HG02571 (cell line): ENCODE measurements around the gene CMTM1.
"Not testable (repeated sequence)": the region's sequence is repeated elsewhere in the genome, so short reads cannot be mapped to it uniquely, and the experiment has no call there.

Experiments
- ATAC-seq: cut with Tn5 transposase; IDR thresholded peaks from one replicate; pipeline ENCODE4 v1.9.1; 2021; ENCODE audit warnings: mild to moderate bottlenecking, moderate library complexity; ENCODE audit not compliant: unreplicated experiment

Gene CMTM1

DNA sequence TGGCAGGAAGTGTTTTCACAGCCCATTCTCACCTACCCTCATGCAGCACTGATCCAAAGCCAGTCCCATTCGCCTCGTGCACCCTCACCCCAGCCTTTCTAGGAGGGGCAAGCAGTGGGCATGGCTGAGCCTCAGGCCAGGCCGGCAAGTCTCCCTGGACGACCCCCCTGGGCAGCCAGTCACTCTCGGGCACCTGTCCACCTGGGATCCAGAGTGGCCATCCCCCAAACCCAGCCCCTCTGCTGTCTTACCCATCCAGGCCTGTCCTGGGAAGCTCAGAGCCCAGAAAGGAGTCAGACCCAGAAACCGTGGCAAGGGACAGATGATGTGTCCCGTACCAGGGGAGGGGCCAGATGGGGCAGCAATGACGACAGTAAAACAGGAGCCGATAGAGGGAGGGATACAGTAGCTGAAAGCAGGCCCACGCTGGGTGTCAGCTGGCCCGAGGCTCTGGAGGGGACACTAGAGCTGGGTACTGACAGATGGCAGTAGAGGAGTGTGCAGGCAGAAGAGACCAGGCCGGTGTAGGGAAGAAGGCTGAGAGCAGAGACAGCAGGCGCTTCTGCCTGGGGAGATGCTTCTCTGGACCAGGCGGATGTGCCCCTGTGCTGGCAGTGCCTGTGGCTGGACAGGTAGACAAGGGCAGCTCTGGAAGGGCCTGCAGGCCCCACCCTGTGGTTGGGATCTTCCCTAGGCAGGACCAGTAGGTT is 44.0 kb downstream of the CMTM1 start:
- ATAC-seq: no peak

DNA sequence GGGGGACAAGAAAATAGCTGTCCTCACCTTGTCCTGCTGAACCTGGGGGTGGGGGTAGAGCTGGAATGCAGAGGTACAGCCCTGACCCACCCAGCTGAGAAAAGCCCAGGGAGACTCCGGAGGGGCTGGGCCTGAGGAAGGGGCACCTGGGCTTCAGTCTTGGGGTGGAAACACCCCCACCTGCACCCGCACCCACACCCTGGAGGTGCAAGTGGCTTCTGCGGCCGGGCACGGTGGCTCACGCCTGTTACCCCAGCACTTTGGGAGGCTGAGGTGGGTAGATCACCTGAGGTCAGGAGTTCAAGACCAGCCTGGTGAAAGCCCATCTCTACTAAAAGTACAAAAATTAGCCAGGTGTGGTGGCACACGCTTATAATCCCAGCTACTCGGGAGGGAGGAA is 45.7 kb downstream of the CMTM1 start:
- not testable (repeated sequence) for ATAC-seq

DNA sequence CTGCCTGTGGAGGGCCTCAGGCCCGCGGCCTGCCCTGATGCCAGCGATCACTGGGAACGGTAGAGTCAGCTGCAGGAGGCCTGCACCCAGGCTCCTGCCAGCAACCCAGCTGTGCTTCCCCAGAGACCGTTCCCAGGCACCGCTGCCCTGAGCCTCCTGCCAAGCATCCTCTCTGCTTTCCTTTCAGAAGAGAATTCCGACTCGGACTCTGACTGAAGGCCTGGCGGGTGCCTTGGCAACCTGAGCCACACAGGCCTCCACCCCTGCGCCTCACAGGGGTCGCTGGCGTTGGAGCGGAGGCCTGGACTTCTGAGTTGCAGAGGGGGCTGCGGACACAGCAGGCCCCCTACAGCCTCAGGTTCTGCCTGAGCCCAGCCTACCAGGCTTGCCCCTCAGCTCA is 46.2 kb downstream of the CMTM1 start:
- ATAC-seq: no peak

DNA sequence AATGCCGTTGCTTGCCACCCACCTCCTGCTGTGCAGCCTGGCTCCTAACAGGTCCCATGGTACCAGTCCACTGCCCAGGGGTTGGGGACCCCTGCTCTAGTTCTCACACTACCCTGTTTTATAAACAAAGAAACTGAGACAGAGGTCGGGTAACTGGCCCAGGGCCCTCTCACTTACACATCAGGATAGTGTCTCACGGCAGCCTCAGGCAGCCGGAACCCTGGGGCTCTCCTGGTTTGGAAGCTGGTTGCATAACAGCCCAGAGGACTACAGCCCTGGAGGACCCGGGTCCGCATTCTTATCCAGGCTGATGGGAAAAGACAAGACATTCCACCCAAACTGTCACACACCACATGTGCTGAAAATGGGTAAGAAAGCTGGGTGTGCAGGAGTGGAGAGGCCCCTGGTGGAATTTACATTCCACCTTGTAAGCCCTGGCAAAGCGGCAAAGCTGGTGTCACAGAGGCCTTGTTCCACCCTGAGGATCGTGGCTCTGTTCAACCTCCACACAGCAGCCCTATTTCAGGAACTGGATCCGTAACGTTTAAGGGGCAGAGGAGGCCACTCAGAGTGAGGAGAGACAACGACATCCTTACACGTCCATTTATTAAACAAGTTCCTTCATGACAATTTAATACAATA is 48.0 kb downstream of the CMTM1 start:
- ATAC-seq: no peak

DNA sequence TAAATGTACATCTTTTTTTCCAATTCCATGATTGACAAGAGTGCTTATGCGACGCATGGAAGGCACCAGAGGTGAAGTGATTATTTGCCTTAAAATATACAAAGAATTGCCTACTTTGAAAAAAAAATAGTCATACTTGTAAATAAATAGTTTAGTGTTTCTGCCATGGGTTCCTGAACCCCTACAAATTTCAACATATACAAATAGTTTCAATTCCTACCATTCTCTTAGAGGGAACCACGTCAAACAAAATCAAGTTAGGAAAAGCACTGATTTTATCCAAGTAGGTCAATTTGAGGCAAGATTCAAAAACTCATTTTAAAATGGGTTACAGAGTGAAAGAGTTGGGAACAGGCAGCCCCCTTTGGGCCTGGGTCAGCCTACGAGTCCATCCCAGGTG is 49.9 kb downstream of the CMTM1 start:
- ATAC-seq: no peak

DNA sequence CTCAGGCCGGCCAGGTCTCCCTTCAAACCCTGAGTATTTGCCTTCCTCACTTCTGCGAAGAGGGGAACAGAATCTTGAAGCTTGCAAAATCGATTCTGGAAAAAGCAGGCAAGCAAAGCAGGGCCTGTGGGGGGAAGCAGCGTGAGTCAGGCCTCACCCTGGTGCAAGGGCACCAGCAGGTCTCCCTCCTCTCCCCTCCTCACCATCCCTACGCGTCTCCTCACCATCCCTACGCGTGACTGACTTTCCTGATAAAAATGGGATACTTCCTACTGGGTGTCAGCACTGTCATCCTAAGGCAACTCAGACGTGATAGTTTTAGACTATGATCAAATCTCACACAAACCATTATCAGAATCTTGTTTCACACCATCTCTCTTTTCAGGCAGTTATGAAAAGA is 50.4 kb downstream of the CMTM1 start:
- no peak for ATAC-seq

DNA sequence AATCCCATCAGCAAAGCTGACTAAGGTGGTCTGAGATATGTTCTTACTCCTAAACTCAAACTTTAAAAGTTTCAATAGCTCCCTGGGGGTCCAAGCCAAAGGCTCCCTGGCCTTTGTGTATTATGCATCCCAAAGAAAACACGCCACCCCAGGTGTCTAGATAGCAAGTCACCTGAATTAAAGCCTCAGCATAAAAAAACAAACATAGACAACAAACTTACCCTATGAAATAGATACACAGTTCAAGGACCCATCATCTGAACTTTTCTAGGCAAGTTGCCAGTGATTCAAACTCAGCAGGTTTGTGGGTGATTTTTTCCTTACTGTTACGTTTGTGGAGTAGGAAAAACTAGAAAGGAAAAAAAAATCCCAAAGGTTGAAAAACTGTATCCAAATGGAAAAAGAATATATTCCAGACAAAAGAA is 50.8 kb downstream of the CMTM1 start:
- no peak for ATAC-seq

DNA sequence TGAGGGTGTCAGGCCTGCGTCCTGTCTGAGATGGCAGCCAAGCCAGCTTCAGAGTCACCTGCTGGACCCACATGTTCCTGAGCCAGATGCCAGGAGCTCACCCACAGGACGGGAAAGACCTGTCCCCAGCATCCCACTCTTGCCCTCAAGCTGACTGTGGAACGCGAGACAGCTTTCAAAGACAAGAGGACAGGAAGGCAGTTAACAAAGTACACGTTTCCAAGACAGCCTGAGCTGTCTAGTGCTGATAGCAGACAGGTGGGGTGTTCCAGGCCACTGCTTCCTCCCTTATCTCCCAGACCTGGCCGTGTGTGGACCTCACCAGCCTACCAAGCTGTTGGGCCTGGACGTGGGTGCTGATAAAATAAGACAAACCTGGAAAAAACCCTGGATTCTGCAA is 51.5 kb downstream of the CMTM1 start:
- no peak for ATAC-seq

DNA sequence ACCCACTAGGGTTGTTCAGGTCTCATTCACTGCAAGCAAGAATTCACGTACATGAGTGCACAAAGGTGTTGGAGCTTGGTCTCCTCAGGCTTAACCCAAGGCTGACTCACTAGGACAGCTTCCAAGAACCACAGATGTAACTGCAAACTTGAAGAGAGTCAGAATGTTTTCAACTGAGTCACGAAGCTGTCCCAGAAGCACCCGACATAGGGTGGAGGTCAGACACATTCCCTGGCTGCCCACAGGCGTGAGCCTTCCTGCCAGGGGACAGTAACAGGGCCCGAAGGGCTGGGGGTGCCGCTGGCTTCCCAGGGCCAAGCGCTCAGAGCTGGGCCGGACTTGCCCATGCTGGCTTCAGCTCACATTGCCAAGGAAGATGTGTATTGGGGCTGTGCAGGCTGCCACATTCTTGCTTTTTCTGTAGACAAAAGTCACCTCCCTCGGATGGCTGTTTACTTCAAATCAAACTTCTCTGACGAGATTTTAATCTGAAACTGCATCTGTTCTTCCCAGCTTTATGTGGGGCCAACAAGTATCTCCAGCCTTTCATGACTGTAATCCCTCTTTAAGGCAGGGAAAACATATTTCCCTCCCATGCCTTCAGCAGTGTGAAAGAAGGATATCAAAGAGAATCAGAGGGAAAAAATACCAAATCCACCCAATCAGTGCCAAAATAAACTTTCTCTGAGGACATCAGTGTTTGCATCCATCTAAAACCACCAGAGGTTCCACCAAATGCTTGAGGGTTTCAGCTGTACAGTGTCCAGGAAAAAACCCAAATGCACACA is 52.5 kb downstream of the CMTM1 start:
- ATAC-seq: no peak

DNA sequence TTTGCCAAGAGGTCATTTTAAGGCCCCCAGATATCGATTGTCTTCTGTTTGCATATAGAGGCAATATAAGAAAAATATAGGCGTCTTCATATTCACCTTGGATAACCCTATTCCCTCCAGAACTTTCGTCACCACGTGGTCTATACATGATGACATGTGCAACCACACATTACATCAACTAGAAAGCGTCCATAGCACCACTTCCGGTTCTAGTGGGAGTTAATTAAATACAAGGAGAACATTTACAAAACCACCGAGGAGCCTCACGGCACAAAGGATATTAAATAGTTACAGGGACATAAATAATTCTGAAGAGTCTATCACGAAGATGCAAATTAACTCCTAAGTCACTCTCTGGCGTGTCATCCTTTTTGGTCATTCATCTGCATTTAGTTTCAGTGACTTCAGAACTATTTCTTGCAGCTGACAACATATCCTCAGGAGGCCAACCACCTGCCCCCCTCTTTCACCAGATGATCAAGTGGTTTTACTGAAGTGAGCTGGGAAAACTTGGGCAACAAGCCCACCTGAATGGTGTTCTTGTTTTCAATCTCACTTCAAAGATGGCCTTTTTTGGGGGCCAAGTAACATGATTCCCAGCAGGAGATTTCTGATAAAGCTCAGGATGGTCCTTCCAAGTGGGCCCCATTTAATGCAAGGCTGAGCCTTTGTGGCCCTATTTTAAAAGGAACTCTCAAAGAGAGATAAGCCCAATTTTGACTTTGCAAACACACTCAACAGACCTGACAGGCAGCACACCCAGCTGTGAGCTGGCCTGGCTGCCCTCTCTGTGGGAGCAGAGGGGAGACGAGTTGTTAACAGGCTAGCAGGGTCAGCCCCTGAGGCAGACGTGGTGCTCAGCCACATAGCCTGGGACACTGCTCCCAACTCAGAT is 53.5 kb downstream of the CMTM1 start:
- ATAC-seq: no peak

DNA sequence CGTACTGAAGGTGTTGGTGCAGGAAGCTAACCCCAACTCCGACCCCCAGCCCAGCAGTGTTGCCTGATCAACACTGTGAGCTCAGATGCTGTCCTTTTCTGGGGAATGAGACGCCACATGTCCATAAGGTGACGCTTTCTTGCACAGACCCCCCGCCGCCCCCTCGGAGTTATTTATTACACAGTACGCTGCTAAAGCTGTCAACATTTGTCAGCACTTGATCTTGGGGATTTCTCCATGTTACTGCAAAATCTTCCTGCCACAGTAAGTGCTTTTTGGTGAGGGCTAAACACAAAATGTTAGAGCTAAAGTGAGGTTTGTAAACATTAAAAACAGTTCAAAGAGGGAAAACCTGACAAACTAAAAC is 54.2 kb downstream of the CMTM1 start:
- ATAC-seq: no peak

DNA sequence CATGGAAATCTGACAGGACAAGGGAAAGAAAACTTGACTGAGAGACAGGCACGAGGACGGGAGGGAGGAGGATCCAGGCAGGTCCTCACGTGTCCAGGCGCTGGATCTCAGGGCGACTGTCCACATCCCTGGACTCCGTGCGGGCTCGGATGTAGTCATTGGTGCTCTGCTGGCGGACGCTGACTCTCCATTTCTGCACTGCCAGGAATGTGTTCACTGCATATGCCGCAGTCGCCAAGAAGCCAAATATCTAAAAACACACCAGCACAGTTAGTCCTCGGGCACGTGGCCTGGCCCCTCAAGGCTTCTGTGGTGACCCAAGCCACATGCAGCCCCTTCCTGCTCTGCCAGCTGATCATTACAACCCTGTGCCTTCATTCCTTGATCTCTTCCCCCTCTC is 55.7 kb downstream of the CMTM1 start:
- no peak for ATAC-seq

DNA sequence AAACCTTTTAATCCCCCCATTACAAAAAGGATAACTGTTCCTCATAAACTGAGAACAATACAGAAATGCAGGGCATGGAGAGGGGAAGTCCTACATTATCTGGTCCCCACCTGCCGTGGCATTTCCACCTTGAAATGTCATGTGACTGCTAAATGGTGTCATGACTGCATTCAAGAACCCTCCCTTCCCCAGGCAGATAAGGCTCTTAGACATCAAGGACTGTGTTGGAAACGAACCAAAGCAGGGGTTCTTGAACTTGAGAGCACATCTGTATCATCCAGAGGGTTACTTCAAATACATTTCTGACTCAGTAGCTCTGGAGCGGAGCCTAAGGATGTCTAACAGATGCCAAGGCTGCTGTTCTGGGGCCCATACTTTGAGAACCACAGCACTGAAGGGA is 56.6 kb downstream of the CMTM1 start:
- no peak for ATAC-seq

DNA sequence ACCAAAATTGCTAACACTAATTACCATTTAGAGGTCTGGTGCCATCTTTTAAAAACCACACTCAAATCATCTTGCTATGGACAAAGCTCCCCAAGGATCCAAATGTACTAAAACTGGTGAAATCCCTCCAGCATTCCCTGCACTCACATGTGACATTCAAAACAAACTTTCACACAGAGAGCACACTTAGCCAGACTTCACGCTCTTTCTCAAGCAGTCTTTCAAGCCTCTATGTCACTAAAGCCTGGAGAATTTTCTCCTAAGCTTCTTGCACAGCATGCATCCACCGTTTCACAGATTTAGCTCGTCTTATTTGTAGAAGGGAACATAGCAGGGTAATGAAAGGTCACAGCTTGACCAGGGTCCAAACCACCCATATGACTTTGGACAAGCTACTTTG is 57.5 kb downstream of the CMTM1 start:
- ATAC-seq: no peak

DNA sequence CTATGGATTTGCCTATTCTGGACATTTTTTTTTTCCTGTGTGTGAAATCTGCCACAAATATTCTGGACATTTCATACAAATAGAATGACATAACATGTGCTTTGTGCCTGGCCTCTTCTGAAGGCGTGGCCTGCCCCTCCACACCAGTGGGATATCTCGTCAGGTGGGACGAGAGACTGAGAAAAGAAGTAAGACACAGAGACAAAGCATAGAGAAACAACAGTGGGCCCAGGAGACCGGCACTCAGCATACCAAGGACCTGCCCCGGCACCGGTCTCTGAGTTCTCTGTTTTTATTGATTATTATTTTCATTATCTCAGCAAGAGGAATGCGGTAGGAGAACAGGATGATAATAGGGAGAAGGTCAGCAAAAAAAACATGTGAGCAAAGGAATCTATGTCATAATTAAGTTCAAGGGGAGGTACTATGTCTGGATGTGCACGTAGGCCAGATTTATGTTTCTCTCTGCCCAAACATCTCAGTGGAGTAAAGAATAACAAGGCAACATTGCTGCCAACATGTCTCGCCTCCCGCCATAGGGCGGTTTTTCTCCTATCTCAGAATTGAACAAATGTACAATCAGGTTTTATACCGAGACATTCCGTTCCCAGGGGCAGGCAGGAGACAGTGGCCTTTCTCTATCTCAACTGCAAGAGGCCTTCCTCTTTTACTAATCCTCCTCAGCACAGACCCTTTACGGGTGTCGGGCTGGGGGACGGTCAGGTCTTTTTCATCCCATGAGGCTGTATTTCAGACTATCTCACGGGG is 61.6 kb downstream of the CMTM1 start:
- not testable (repeated sequence) for ATAC-seq
